NT2/D1 (cell line): ENCODE results near the gene MAST4.
"Not testable (repeated sequence)": the region's sequence is repeated elsewhere in the genome, so short reads cannot be mapped to it uniquely, and the experiment has no call there.

Experiments used
- DNase-seq: peaks from one replicate; pipeline ENCODE4 v3.0.0-alpha.2; 2011; ENCODE audit warnings: low read depth, low spot score
- H3K27me3 ChIP-seq: 2 replicates; pipeline ENCODE4 v1.6.0; 2011; ENCODE audit warnings: mild to moderate bottlenecking; ENCODE audit not compliant: insufficient read length, insufficient read depth
- H3K36me3 ChIP-seq: 2 replicates; pipeline ENCODE4 v1.6.1; 2011; ENCODE audit warnings: mild to moderate bottlenecking, low read length, mixed read lengths; ENCODE audit not compliant: insufficient read depth, insufficient read length
- H3K4me1 ChIP-seq: 2 replicates; pipeline ENCODE4 v1.5.1; 2011; ENCODE audit not compliant: insufficient read depth, insufficient read length
- H3K4me3 ChIP-seq: 2 replicates; pipeline ENCODE4 v1.5.1; 2011; ENCODE audit warnings: low read depth; ENCODE audit not compliant: insufficient read length
- H3K9ac ChIP-seq: 2 replicates; pipeline ENCODE4 v1.6.0; 2011; ENCODE audit warnings: low read depth; ENCODE audit not compliant: insufficient read length
- H3K9me3 ChIP-seq: 2 replicates; pipeline ENCODE4 v1.5.1; 2011; ENCODE audit warnings: mild to moderate bottlenecking, low read length; ENCODE audit not compliant: insufficient read depth
- SUZ12 ChIP-seq: IDR thresholded peaks from 2 replicates; pipeline ENCODE4 v1.6.1; 2011; ENCODE audit not compliant: insufficient read length, insufficient read depth; ENCODE audit errors: extremely low read depth
- YY1 ChIP-seq: IDR thresholded peaks from 2 replicates; pipeline ENCODE4 v1.6.1; 2011; ENCODE audit not compliant: insufficient read length, insufficient read depth
- ZNF274 ChIP-seq: IDR thresholded peaks from 2 replicates; pipeline ENCODE4 v1.6.1; 2011; ENCODE audit warnings: mild to moderate bottlenecking, low read depth, low read length

The MAST4 gene

DNA sequence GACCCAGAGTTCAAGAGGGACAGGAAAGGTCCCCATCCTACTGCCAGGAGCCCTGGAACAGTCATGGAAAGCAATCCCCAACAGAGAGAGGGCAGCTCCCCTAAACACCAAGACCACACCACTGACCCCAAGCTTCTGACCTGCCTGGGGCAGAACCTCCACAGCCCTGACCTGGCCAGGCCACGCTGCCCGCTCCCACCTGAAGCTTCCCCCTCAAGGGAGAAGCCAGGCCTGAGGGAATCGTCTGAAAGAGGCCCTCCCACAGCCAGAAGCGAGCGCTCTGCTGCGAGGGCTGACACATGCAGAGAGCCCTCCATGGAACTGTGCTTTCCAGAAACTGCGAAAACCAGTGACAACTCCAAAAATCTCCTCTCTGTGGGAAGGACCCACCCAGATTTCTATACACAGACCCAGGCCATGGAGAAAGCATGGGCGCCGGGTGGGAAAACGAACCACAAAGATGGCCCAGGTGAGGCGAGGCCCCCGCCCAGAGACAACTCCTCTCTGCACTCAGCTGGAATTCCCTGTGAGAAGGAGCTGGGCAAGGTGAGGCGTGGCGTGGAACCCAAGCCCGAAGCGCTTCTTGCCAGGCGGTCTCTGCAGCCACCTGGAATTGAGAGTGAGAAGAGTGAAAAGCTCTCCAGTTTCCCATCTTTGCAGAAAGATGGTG, 568.8 kb downstream of the MAST4 start:
- DNase-seq, result no peak
- TF ChIP-seq ZNF274, result no peak
- TF ChIP-seq YY1, result no peak
- no peak for TF ChIP-seq SUZ12
- peak overlapping the region; percentile 6 for H3K4me3 ChIP-seq
- H3K4me1 ChIP-seq, result peaks cover 4% of the 10 kb centered on the region
- H3K36me3 ChIP-seq, result peaks cover 28% of the 10 kb centered on the region
- H3K9ac ChIP-seq, result no peak overlapping the region
- H3K27me3 ChIP-seq, result no peaks in the 10 kb centered on the region
- H3K9me3 ChIP-seq, result no peaks in the 10 kb centered on the region

DNA sequence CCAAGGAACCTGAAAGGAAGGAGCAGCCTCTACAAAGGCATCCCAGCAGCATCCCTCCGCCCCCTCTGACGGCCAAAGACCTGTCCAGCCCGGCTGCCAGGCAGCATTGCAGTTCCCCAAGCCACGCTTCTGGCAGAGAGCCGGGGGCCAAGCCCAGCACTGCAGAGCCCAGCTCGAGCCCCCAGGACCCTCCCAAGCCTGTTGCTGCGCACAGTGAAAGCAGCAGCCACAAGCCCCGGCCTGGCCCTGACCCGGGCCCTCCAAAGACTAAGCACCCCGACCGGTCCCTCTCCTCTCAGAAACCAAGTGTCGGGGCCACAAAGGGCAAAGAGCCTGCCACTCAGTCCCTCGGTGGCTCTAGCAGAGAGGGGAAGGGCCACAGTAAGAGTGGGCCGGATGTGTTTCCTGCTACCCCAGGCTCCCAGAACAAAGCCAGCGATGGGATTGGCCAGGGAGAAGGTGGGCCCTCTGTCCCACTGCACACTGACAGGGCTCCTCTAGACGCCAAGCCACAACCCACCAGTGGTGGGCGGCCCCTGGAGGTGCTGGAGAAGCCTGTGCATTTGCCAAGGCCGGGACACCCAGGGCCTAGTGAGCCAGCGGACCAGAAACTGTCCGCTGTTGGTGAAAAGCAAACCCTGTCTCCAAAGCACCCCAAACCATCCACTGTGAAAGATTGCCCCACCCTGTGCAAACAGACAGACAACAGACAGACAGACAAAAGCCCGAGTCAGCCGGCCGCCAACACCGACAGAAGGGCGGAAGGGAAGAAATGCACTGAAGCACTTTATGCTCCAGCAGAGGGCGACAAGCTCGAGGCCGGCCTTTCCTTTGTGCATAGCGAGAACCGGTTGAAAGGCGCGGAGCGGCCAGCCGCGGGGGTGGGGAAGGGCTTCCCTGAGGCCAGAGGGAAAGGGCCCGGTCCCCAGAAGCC, 569.6 kb downstream of the MAST4 start:
- Histone ChIP-seq H3K27me3 (no peaks in the 10 kb centered on the region), H3K4me3 (peak overlapping the region; percentile 34), H3K9me3 (no peaks in the 10 kb centered on the region), H3K36me3 (peaks cover 28% of the 10 kb centered on the region), H3K4me1 (peaks cover 4% of the 10 kb centered on the region), H3K9ac (peak overlapping the region; percentile 81)
- peak; percentile 54 for DNase-seq
- TF ChIP-seq ZNF274 (no peak), SUZ12 (no peak), YY1 (no peak)

DNA sequence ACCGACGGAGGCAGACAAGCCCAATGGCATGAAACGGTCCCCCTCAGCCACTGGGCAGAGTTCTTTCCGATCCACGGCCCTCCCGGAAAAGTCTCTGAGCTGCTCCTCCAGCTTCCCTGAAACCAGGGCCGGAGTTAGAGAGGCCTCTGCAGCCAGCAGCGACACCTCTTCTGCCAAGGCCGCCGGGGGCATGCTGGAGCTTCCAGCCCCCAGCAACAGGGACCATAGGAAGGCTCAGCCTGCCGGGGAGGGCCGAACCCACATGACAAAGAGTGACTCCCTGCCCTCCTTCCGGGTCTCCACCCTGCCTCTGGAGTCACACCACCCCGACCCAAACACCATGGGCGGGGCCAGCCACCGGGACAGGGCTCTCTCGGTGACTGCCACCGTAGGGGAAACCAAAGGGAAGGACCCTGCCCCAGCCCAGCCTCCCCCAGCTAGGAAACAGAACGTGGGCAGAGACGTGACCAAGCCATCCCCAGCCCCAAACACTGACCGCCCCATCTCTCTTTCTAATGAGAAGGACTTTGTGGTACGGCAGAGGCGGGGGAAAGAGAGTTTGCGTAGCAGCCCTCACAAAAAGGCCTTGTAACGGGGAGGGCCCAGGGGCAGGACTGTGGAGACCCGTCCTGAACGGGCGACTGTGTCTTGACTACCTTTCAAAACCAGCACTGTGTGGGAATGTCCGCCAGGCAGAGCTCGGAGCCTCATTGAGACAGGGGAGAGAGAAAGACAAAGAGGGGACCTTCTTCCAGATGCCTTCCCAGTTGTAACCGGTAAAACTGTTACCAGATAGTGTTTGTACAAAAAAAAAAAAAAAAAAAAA, 570.5 kb downstream of the MAST4 start:
- Histone ChIP-seq H3K36me3 (peaks cover 28% of the 10 kb centered on the region), H3K9me3 (no peaks in the 10 kb centered on the region), H3K4me3 (peak overlapping the region; percentile 34), H3K27me3 (no peaks in the 10 kb centered on the region), H3K9ac (peak overlapping the region; percentile 81), H3K4me1 (peaks cover 4% of the 10 kb centered on the region)
- TF ChIP-seq ZNF274, result no peak
- no peak for TF ChIP-seq SUZ12
- TF ChIP-seq YY1, result no peak
- no peak for DNase-seq

DNA sequence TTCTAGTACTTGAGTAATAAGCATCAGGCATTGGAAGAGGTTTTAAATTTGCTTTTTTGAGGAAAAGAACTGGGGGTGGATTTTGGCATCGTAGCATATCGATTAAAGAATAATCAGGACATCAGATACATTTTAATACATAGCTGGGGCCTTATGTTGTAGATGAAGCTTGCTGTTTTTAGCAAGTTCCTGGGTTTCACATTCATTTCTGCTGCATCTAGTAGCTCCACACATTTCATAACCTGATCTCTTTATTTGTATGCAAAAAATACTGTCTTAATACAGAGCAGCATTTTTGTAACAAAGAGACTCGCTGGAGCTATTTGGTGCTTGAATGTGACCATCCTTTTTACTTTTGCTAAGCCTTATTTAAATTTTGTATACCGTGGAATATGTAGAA, 571.9 kb downstream of the MAST4 start:
- Histone ChIP-seq H3K9me3 (no peaks in the 10 kb centered on the region), H3K9ac (no peak overlapping the region), H3K27me3 (no peaks in the 10 kb centered on the region), H3K36me3 (peaks cover 16% of the 10 kb centered on the region), H3K4me1 (peaks cover 4% of the 10 kb centered on the region), H3K4me3 (no peak overlapping the region)
- TF ChIP-seq YY1 (no peak), SUZ12 (no peak), ZNF274 (no peak)
- no peak for DNase-seq

DNA sequence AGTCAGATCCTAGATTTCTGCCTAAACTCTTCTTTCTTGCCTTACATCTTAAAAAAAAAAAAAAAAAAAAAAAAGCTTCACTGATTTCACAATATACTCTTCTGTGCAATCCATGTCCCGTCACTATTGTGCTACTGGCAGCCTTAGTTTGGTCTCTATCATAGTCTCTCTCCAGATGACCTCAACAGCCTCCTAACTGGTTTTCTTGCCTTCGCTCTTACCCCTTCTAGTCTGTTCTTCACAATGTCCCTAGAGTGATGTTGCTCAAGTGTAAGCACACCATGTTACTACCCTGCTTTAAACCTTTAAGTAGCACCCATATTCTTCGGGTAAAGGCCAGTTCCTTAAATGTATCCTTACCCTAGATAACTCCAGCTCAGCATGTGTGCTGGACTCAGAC, 574.6 kb downstream of the MAST4 start:
- no peak overlapping the region for H3K9ac ChIP-seq
- TF ChIP-seq ZNF274, result no peak
- TF ChIP-seq YY1, result no peak
- no peak for TF ChIP-seq SUZ12
- DNase-seq, result no peak
- no peak overlapping the region for H3K4me3 ChIP-seq
- no peaks in the 10 kb centered on the region for H3K36me3 ChIP-seq
- no peaks in the 10 kb centered on the region for H3K27me3 ChIP-seq
- no peaks in the 10 kb centered on the region for H3K9me3 ChIP-seq
- H3K4me1 ChIP-seq, result no peaks in the 10 kb centered on the region

DNA sequence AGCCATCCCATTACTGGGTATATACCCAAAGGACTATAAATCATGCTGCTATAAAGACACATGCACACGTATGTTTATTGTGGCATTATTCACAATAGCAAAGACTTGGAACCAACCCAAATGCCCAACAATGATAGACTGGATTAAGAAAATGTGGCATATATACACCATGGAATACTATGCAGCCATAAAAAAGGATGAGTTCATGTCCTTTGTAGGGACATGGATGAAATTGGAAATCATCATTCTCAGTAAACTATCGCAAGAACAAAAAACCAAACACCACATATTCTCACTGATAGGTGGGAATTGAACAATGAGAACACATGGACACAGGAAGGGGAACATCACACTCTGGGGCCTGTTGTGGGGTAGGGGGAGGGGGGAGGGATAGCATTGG, 577.2 kb downstream of the MAST4 start:
- not testable (repeated sequence) for H3K9ac ChIP-seq, H3K9me3 ChIP-seq, H3K36me3 ChIP-seq, H3K4me3 ChIP-seq, DNase-seq, H3K27me3 ChIP-seq, H3K4me1 ChIP-seq

DNA sequence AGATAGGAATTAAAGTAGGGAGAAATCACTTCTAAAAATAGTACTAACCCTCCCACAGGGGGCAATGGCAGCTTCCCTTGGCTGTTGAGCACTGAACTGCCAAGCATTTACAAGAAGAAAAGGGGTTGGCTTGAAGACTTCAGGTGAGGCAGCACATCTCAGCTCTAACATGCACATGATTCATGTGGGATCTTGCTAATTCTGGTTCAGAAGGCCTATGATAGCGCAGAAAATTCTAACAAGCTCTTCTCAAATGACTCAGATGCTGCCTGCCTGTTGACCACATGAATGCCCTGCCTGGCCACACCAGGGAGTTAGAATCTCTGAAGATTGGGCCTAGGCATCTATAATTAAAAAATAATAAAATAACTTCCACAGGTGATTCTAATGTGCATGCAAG, 577.8 kb downstream of the MAST4 start:
- no peaks in the 10 kb centered on the region for H3K36me3 ChIP-seq
- no peak for TF ChIP-seq ZNF274
- TF ChIP-seq SUZ12, result no peak
- no peak for TF ChIP-seq YY1
- no peaks in the 10 kb centered on the region for H3K27me3 ChIP-seq
- H3K9me3 ChIP-seq, result peaks cover 9% of the 10 kb centered on the region; the same call in 1 of the 2 replicates
- DNase-seq, result no peak
- H3K9ac ChIP-seq, result no peak overlapping the region
- no peak overlapping the region for H3K4me3 ChIP-seq
- H3K4me1 ChIP-seq, result no peaks in the 10 kb centered on the region
